HG02973 (cell line): Measurements from ENCODE around the gene GJA8.
A peak's percentile ranks its signal among the peaks of the same experiment; 100 is the strongest.
"Not testable (repeated sequence)": the region's sequence is repeated elsewhere in the genome, so short reads cannot be mapped to it uniquely, and the experiment has no call there.

Source experiments
- ATAC-seq: cut with Tn5 transposase; IDR thresholded peaks from one replicate; pipeline ENCODE4 v1.9.1; 2021; ENCODE audit warnings: moderate library complexity; ENCODE audit not compliant: unreplicated experiment

Gene GJA8

DNA sequence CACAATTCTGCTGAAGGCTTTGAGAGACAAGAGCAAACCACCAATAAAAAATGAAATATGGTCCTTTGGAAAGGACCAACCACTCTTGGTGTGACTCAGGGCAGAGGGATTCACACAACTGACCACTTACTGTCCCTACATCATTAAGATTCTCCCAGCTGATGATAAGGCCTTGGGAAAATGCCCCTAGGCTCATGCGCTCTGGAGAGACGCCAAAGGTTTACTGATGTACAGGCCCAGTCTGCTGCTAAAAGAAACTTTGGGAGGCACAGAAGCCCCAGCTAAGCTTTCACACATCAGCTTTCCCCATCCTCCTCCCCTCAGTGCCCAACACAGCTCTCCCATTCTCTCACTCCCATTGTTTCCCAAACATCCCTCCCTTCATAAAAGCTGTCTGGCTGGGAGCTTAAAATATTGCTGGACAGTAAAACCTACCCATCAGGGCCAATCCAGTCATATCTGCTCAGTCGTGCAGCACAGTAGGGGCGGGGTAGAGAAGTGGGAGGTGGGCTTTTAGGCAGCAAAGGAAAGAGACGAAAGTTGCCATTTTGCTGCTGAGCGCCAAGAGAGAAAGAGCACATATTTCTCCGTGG lies at the start of gene GJA8:
Gene GJA8 (plus strand): TSS at position 543 of the 593 bp plus-strand sequence. CDS start 5,161 bp downstream, outside the sequence.
- ATAC-seq: no peak

GRCh38 chr1:147853391-147853790 lies 49.2 kb upstream of the GJA8 start:
- no peak for ATAC-seq

- ATAC-seq: not testable (repeated sequence)
Measured at GRCh38 chr1:147854989-147855388, 47.6 kb upstream of the GJA8 start.

GRCh38 chr1:147855996-147856395 lies 46.6 kb upstream of the GJA8 start:
- not testable (repeated sequence) for ATAC-seq

DNA sequence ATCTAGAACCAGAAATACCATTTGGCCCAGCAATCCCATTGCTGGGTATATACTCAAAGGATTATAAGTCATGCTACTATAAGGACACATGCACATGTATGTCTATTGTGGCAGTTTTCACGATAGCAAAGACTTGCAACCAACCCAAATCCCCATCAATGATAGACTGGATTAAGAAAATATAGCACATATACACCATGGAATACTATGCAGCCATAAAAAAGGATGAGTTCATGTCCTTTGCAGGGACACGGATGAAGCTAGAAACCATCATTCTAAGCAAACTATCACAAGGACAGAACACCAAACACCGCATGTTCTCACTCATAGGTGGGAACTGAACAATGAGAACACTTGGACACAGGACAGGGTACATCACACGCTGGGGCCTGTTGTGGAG lies 35.4 kb upstream of the GJA8 start:
- ATAC-seq: not testable (repeated sequence)

- ATAC-seq: no peak
Measured at GRCh38 chr1:147878022-147878421, 24.6 kb upstream of the GJA8 start.

GRCh38 chr1:147879911-147880310 lies 22.7 kb upstream of the GJA8 start:
- no peak for ATAC-seq

GRCh38 chr1:147882535-147882934 lies 20.1 kb upstream of the GJA8 start:
- no peak for ATAC-seq

DNA sequence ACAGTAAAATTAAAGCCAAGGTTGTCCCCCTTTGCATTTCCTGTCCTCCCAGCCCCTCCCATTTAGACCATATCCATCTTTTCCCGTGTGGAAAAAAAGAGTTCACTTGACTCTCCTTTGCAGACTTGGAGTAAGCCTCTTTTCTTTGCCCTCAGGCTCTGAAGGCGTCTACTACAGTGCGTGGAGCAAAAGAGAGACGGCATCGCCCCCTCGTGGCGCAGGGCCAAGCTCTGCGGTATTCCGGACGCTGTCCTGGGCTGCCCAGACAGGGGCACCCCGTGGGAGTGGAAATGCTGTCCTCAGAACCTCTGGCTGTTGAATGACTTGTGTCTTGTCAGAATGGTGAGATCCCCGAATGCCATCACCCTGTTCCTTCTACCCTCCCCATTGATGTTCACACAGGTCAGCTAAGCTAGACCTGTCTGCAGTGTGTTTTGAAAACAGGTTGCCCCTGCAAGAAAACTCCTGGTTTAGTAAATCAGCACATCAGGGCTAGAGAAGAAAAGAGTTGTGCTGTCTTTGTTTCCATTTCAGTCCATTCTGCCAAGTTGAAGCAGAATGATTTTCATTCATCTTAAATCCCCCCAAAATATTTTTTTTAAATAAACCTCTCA lies 12.3 kb upstream of the GJA8 start:
- peak; percentile 72 for ATAC-seq

DNA sequence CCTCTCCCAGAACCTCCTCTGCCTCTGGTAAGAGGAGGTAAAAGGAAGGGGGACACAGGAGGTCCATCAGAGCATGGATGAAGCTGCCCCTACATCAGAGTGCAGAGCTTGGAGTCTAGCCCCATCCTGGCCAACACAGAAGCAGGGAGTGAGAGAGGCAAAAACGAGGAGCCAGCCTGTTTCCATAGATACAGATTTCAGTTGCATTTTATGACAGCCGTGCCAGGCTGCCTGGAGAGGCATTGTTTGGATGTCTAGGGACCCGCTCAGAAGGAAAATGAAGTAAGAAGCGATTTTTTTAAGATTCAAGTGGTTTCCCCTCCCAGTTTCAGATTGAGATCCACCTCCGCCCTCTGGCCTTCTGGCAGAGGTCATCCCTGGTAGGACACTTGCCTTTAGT lies 11.5 kb upstream of the GJA8 start:
- ATAC-seq: no peak

DNA sequence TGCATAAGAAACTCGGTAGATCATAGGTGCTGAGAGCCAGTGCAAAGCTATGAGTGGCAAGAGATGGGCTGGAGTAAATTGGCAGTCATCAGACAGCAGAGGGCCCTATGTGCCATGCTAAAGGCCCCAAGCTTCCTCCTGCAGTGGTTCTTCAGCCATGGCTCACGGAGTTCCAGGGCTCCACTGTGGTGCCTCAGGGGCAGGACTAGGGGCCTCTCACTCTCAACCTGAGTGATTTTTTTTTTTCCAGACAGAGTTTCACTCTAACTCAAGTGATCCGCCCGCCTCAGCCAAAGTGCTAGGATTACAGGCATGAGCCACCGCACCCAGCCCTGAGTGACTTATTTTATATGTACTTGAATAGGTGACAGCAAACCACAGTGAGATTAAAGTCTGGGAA lies 10.4 kb upstream of the GJA8 start:
- ATAC-seq: no peak

GRCh38 chr1:147892731-147893214 lies 9.8 kb upstream of the GJA8 start:
- no peak for ATAC-seq

DNA sequence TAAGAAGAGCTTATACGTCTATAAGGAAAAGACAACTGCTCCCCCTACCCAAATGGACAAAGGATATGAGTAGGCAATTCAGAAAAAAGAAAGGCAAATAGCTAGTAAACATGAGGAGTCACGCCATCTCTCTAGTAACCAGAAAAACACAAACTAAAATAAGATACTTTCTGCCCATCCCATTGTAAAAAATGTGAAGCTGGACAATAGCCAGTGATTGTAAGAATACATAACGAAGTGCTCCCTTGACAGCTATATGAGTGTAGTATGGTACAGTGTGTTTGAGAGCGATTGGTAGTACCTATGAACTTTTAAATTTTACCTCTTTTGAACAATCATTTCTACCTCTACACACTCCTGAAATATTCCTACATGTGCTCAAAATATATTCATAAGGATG lies 7.5 kb upstream of the GJA8 start:
- no peak for ATAC-seq

- ATAC-seq: no peak
Measured at GRCh38 chr1:147897029-147897752, 5.4 kb upstream of the GJA8 start.

DNA sequence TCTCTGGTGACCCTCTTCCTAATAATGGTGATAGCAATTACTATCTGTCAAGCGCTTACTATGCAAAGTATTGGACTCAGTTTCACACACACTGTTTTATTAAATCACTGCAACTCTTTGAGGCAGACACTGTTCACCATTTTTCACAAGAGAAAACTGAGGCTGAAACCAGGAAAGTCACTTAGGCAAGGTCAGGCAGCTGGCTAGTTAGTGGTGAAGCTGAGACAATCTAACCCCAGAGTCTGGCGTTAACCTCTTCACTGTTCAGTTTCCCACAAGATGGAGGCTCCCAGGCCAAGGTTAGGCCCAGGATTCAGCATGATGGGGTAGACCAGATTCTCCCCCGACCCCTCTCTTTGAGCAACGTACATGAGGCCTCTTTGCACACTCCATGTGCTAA lies 4.8 kb upstream of the GJA8 start:
- no peak for ATAC-seq

- ATAC-seq: no peak
Measured at GRCh38 chr1:147904726-147905125, 2.1 kb downstream of the GJA8 start.

DNA sequence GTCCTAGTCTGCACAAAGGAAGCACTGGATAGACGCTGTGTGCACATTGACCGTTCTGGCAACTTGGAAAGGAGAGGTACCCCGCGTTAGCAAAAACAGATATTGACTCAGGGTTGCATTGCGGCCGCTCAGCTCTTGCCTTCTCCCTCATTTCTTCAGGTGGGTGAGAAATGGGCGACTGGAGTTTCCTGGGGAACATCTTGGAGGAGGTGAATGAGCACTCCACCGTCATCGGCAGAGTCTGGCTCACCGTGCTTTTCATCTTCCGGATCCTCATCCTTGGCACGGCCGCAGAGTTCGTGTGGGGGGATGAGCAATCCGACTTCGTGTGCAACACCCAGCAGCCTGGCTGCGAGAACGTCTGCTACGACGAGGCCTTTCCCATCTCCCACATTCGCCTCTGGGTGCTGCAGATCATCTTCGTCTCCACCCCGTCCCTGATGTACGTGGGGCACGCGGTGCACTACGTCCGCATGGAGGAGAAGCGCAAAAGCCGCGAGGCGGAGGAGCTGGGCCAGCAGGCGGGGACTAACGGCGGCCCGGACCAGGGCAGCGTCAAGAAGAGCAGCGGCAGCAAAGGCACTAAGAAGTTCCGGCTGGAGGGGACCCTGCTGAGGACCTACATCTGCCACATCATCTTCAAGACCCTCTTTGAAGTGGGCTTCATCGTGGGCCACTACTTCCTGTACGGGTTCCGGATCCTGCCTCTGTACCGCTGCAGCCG lies 5.4 kb downstream of the GJA8 start:
- no peak for ATAC-seq

DNA sequence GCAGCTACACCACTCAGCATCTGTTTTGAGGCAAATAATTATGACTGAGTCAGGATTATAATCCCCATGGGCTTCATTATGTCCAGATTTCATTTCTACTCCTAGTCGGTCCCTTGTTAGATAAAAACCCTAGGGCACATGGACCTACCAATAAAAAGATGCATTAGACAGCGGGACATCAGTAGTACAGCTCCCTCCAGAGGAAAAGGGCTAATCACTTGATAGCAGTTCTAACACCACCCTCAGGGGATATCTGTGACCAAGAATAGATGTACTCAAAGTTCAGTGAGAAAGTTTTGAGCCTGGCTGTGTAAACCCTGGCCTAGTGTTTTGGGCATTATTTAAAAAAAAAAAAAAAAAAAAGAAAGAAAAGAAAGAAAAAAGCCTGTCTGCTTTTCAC lies 10.0 kb downstream of the GJA8 start:
- ATAC-seq: no peak

DNA sequence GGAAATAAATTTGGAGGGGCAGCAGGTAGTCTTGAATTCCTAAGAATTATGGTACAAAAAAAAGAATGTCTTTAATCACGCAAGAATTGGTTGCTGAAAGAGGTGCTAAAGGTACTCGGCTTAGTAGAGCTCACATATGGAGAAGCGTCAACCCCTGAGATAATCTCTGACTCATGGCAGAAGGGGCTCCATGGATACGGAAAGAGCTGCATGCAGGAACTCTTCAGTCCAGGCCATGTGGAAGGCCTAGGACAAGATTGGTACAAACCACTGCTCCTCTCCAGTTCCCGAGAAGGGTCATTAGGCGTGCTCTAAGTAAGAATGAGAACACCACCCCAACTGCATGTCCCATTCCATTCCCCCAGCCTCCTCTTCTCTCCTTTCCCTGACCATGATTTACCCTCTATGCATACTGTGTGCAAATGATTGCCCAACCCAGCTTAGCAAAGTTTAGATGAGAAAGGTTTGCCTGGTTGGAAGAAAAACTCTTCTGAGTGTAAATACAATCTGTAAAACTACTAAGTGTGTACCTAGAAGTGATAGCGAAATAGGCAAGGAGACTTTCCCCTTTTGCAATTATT lies 10.9 kb downstream of the GJA8 start:
- no peak for ATAC-seq

- ATAC-seq: no peak
Measured at GRCh38 chr1:147919896-147920295, 17.3 kb downstream of the GJA8 start.

- no peak for ATAC-seq
Measured at GRCh38 chr1:147924813-147925212, 22.2 kb downstream of the GJA8 start.
